PC-3 (cell line): ENCODE data around the gene ECE1. TPM values are rescaled to one million over a fixed set of nuclear protein-coding genes. Genes with fewer than 3 reads are reported as not detected.
A peak's percentile ranks its signal among the peaks of the same experiment; 100 is the strongest.

ENCODE experiments used
- ATAC-seq: fragments of 200-7000 bp; cut with Tn5 transposase; 2 replicates; pipeline ENCODE4 v1.9.1; 2020; ENCODE audit warnings: mild to moderate bottlenecking, moderate library complexity
- BruUV-seq: library from RNA; stranded (reverse); fragments of 400-500 nt; replicated peaks from 2 replicates; lab custom pipeline; 2021; lab: Mats Ljungman, UMichigan
- CTCF ChIA-PET: fragments of 300-600 bp; sonication (Branson Sonifier 250); formaldehyde crosslinking; loops from one replicate; lab custom pipeline; 2022; ENCODE audit warnings: antibody characterized with exemption; lab: Charles Lee
- POLR2A ChIA-PET: fragments of 300-600 bp; sonication (Branson Sonifier 250); formaldehyde crosslinking; loops from one replicate; lab custom pipeline; 2022; ENCODE audit warnings: antibody characterized with exemption; ENCODE audit not compliant: unreplicated experiment; lab: Charles Lee
- DNase-seq: peaks from one replicate; pipeline ENCODE4 v3.0.0-alpha.2; 2015
- H2AFZ ChIP-seq: fragments of 300-600 bp; sonication (generic); 2 replicates; pipeline ENCODE4 v1.6.0; 2016; ENCODE audit warnings: antibody characterized with exemption, low read length
- H3F3A ChIP-seq: fragments of 300-600 bp; sonication (generic); one replicate; pipeline ENCODE4 v1.6.0; 2017; ENCODE audit warnings: antibody characterized with exemption, low read length, control low read depth, mild to moderate bottlenecking; ENCODE audit not compliant: unreplicated experiment
- H3K27ac ChIP-seq: fragments of 300-600 bp; sonication (generic); 2 replicates; pipeline ENCODE4 v1.5.1; 2016; ENCODE audit warnings: mild to moderate bottlenecking, low read length
- H3K27me3 ChIP-seq: fragments of 300-600 bp; sonication (generic); 2 replicates; pipeline ENCODE4 v1.6.1; 2016; ENCODE audit warnings: low read length, mixed read lengths
- H3K36me3 ChIP-seq: fragments of 300-600 bp; sonication (generic); 2 replicates; pipeline ENCODE4 v1.6.1; 2016; ENCODE audit warnings: low read depth, mixed run types, low read length, mixed read lengths
- H3K4me1 ChIP-seq: fragments of 300-600 bp; sonication (generic); 2 replicates; pipeline ENCODE4 v1.5.1; 2016; ENCODE audit warnings: low read length; ENCODE audit not compliant: insufficient read depth
- H3K4me2 ChIP-seq: fragments of 300-600 bp; sonication (generic); 2 replicates; pipeline ENCODE4 v1.6.0; 2016; ENCODE audit warnings: low read length
- H3K4me3 ChIP-seq: fragments of 300-600 bp; sonication (generic); 2 replicates; pipeline ENCODE4 v1.5.1; 2016; ENCODE audit warnings: mild to moderate bottlenecking, low read length, mixed read lengths
- H3K79me2 ChIP-seq: fragments of 300-600 bp; sonication (generic); 2 replicates; pipeline ENCODE4 v1.6.1; 2017; ENCODE audit warnings: low read length, mixed read lengths
- H3K9ac ChIP-seq: fragments of 300-600 bp; sonication (generic); 2 replicates; pipeline ENCODE4 v1.6.0; 2016; ENCODE audit warnings: mild to moderate bottlenecking, low read length
- H3K9me2 ChIP-seq: fragments of 300-600 bp; sonication (generic); replicated peaks from 2 replicates; pipeline ENCODE4 v1.6.1; 2016; ENCODE audit warnings: mixed run types, low read length, mixed read lengths
- H3K9me3 ChIP-seq: fragments of 300-600 bp; sonication (generic); 2 replicates; pipeline ENCODE4 v1.6.1; 2016; ENCODE audit warnings: low read length, mixed read lengths
- H4K20me1 ChIP-seq: fragments of 300-600 bp; sonication (generic); 2 replicates; pipeline ENCODE4 v1.6.1; 2016; ENCODE audit warnings: low read length, mixed read lengths
- EZH2 ChIP-seq: fragments of 300-600 bp; sonication (generic); IDR thresholded peaks from one replicate; pipeline ENCODE4 v1.6.1; 2017; ENCODE audit warnings: antibody characterized with exemption, mild to moderate bottlenecking, low read length; ENCODE audit not compliant: unreplicated experiment
- EZH2phosphoT487 ChIP-seq: fragments of 300-600 bp; sonication (generic); IDR thresholded peaks from 2 replicates; pipeline ENCODE4 v1.6.1; 2018; ENCODE audit warnings: mild to moderate bottlenecking, antibody characterized with exemption, low read length, borderline replicate concordance
- intact Hi-C: fragments of 100-400 bp; cut with micrococcal nuclease; formaldehyde crosslinking; loops from 2 replicates; pipeline ENCODE4 v1.9.0; 2023
- total RNA-seq: library from RNA; depleted of rRNA; stranded (reverse); fragments of >200 nt; gene quantifications from 2 replicates; pipeline ENCODE4 v1.2.3, GENCODE V29; 2014
- TF ChIP-seq, protein P1 (sequence below): fragments of 300-600 bp; sonication (generic); conservative IDR thresholded peaks from 2 replicates; pipeline ENCODE4 v1.5.1; 2017; ENCODE audit warnings: antibody characterized with exemption, low read depth, mild to moderate bottlenecking, low read length

The ECE1 gene
- total RNA-seq, 1 experiment from 2014 or later, result 86.8 TPM

DNA sequence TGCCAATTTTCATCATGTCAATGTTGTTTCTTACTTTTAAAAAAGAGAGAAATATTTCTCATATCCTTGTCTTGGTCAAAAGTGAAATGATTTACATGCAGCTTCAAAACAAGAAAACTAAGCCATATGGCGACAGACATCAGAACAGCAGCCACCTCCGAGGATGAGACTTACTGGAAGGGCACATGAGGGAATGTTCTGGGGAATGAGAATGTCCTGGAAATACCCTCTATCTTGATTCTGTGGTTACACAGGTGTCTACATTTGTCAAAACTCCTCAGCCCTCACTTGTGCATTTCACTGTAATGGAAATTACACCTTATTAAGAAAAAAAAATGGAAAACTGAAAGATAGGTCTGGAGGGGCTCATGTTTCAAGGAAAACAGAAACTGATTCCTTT, 14.2 kb upstream of the ECE1 start:
- TF ChIP-seq EZH2phosphoT487 (no peak), EZH2 (no peak)
- TF ChIP-seq, protein P1, sequence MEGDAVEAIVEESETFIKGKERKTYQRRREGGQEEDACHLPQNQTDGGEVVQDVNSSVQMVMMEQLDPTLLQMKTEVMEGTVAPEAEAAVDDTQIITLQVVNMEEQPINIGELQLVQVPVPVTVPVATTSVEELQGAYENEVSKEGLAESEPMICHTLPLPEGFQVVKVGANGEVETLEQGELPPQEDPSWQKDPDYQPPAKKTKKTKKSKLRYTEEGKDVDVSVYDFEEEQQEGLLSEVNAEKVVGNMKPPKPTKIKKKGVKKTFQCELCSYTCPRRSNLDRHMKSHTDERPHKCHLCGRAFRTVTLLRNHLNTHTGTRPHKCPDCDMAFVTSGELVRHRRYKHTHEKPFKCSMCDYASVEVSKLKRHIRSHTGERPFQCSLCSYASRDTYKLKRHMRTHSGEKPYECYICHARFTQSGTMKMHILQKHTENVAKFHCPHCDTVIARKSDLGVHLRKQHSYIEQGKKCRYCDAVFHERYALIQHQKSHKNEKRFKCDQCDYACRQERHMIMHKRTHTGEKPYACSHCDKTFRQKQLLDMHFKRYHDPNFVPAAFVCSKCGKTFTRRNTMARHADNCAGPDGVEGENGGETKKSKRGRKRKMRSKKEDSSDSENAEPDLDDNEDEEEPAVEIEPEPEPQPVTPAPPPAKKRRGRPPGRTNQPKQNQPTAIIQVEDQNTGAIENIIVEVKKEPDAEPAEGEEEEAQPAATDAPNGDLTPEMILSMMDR, result no peak
- intact Hi-C loops, result no loop called here
- Histone ChIP-seq H3K9me2 (no peaks in the 10 kb centered on the region), H3K4me2 (no peak overlapping the region), H3K27me3 (no peaks in the 10 kb centered on the region), H3K4me3 (no peak overlapping the region), H3K9ac (no peak overlapping the region), H3K4me1 (peaks cover 12% of the 10 kb centered on the region), H3K9me3 (no peaks in the 10 kb centered on the region), H3K79me2 (peaks cover 29% of the 10 kb centered on the region), H3K36me3 (no peaks in the 10 kb centered on the region), H3F3A (no peaks in the 10 kb centered on the region), H4K20me1 (peaks cover 7% of the 10 kb centered on the region; the same call in 1 of the 2 replicates), H3K27ac (no peak overlapping the region), H2AFZ (no peak overlapping the region)
- DNase-seq, result no peak
- ATAC-seq, result no peak
- POLR2A ChIA-PET, result no interaction called here
- CTCF ChIA-PET, result no interaction called here
- BruUV-seq, result no TSS peak

DNA sequence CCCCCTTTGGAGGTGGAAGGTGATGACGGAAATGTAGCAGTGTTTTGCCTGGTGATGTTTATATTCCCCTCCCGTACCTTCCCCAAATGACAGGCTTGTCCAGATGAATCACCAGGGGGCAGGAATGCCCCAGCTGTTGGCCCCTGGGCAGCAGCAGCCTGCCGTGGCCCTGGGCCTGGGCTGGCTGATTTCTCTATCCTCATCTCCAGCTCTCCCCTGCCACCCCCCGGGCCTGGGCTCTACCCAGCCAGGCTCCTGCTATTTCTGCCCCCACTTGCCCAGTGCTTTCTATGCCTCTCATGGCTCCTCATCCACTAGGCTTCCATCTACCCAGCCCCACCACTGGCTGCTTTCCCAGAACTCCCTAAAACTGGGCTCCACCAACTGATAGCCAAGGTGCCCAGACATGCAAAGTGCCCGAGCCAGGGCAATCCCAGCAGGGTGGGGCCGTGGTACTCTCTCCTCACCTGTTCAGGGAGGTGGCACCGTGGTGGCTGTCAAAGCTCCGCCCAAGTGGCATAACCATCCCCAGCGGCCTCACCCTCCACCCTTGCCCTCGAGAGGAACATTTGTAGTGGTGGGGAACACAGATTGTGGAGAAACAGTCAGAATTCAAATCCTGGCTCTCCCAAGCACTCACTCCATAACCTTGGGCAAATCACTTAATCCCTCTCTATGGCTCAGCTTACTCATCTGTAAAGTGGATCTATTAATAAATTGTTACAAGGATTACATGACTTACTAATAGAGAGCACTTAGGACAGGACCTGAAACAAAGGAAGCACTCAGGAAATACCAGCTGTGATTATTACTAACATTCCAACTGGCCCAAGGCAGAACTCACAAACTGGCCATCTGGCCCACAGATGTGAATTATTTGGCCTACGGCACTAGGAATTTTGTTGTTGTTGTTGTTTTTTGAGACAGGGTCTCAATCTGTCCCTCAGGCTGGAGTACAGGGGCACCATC, 12.8 kb upstream of the ECE1 start:
- Histone ChIP-seq H3K4me1 (peaks cover 22% of the 10 kb centered on the region), H3K79me2 (peaks cover 33% of the 10 kb centered on the region), H2AFZ (no peak overlapping the region), H3K27me3 (no peaks in the 10 kb centered on the region), H4K20me1 (peaks cover 7% of the 10 kb centered on the region; the same call in 1 of the 2 replicates), H3K4me3 (no peak overlapping the region), H3K36me3 (no peaks in the 10 kb centered on the region), H3K9me2 (no peaks in the 10 kb centered on the region), H3K9ac (no peak overlapping the region), H3K27ac (no peak overlapping the region), H3K4me2 (peak overlapping the region; percentile 12; the same call in 1 of the 2 replicates), H3K9me3 (no peaks in the 10 kb centered on the region), H3F3A (no peaks in the 10 kb centered on the region)
- intact Hi-C loops, result no loop called here
- TF ChIP-seq EZH2 (no peak), EZH2phosphoT487 (no peak)
- TF ChIP-seq, protein P1, result peak; percentile 36; the same call in 1 of the 2 replicates
- BruUV-seq, result no TSS peak
- ATAC-seq (peak; percentile 75), DNase-seq (peak; percentile 45)
- ChIA-PET POLR2A (no interaction called here), CTCF (interaction anchor here (0.6 kb wide), 1 partner anchor 67 kb away, joined by 5 read pairs; no protein-coding TSS in a partner anchor)
